Stimulated activated CD8-positive, alpha-beta memory T cell treated with anti-CD3 and anti-CD28 coated beads, Interleukin-15, amount 100 ng/mL, for 1 hour (primary cell): ENCODE data around the gene PPEF2.

Experiments
- DNase-seq: peaks from one replicate; pipeline ENCODE4 v3.0.0-alpha.2; 2020; ENCODE audit warnings: low read depth

The PPEF2 gene

DNA sequence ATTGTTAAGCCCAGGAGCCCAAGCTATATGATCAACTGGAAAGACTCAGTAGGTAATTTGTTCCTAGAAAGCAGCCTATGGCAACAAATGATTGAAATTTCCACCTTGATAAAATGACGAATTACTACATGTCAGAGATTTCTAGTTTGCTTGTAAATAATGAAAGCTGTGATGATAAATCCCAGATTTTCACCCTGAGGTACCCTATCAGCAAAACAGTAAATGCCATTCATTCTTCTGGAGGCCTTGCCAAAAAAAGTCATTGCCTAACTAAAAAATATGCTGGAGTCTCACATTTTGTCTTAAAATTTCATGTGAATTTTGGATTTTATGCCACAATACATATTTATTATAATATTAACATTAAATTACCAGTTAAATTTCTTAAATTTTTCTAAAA is 71.3 kb downstream of the PPEF2 start:
- no peak for DNase-seq

DNA sequence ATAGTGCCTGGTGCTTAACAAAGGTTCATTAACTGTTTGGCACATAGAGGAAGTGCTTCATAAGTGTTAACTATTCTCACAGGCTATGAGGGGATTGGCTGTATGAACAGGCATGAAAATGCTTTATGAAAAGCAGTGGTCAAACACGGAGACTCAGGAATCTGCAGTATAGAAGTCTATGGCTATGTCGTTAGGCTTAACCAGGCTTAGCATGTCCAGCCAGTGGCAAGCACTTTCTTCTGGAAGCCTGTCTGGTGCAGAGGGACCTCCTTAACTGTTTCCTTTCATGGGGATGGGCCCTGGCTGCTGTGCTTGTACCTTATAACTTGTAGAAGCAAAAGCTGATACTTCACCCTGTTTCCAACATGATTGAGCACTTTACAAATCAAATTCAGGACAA is 78.4 kb downstream of the PPEF2 start:
- DNase-seq: no peak

DNA sequence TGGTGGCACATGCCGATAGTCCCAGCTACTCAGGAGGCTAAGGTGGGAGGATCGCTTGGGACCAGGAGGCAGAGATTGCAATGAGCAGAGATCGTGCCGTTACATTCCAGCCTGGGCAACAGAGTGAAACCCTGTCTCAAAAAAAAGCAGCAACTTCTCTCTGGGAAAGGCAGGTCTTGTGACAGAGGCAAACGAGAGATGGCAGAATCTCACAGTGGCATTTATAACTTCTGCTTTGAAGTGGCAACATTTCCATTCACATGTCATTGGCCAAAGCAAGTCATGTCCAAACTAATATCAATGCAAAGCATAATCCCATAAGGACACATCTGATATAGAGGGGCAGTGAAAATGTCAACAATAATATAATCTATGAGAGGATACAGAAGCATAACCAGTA is 79.8 kb downstream of the PPEF2 start:
- DNase-seq: no peak

DNA sequence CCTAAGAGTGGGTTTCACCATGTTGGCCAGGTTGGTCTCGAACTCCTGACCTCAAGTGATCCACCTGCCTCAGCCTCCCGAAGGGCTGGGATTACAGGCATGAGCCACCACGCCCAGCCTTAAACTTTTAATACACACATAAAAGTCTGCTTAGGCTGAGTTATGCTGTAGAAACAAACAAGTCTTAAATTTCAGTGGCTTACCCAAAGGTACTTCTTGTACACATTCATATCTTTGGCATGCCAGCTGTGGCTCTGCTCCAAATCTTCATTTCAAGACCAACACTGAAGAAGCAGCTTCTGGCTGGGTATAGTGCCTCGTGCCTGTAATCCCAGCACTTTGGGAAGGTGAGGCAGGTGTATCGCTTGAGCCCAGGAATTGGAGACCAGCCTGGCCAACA is 80.3 kb downstream of the PPEF2 start:
- DNase-seq: no peak

DNA sequence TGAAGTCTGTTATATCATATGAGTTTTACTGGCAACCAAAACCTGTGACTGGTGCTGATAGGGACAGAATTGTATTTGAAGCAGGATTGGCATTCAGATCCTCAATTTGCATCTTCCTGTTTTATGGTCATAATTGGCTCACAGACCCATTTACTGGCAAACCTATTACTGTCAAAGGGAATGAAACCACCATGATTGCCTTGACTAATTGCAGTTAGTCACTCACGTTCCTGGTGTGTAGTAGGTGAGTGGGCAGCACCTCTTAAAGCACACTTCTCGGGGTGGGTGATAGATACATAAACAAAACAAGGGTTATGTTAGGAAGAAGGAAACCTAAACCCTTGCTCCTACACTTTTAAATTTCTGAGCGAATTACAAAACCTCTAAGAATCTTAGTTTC is 81.0 kb downstream of the PPEF2 start:
- no peak for DNase-seq

DNA sequence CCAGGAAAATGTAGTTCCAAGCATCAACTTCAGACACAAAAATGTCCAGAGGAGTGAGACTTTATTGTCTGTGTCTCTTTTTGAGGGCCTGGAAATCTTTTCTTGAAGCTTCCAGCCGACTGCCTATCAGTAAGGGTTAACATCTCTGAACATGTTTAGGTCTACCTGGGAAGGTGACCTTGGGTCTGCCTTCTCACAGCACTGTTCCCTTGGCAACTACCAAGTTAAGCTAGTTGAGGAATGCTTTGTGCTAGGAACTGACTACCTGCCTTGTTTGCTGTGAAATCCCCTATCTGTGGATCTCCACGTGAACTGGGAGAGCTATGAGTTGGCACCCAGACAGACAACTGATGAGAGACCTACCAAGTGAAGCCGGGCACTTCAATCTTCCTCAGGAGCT is 81.6 kb downstream of the PPEF2 start:
- DNase-seq: no peak

DNA sequence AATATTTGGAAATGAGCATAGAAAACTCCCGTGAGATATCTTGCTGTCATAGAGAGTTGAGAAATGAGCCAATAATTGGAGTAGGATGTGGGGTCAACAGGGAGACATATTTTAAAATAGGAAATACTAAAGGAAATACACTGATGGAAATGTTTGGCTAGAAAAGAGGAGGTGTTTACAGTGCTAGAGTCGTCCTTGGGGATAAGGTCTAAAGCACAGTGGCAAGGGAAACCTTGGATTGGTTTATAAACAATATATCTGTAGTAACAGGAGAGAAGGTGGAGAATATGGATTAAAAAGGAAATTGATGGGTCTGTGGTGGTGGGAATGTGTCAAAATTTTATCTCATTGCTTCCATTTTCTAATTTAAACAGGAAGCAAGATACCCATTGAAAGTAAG is 82.1 kb downstream of the PPEF2 start:
- no peak for DNase-seq

DNA sequence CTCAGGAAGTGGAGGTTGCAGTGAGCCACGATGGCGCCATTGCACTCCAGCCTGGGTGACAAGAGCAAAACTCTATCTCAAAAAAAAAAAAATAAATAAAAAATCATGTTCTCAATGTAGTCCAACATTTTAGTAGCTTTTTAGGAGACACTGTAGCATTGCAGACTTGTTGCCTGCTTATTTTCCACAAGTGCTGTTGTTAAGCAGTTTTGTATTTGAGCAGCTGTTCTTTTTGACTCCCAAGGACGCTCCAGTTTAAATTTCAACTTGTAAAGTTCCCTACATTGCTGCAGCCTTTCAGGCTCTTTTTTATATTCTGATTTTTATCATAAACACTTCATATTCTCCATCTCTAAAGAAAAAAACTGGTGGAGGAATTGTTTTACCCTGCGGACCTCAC is 83.1 kb downstream of the PPEF2 start:
- DNase-seq: no peak

DNA sequence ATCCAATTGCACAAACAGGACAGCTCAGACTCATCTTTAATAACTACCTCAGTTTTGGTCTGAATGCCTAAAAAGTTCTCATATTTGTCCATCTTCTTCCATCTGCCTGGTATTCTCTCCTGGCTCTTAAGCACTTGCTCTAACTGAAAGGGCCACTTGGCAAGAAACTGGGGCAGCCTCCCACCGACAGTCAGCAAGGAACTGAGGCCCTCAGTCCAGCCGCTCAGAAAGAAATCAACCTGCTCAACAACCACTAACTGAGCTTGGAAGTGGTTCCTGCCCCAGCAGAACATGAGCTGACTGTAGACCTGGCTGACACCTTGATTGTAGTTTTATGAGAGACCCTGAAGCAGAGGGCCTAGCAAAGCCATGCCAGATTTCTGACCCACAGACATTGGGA is 84.4 kb downstream of the PPEF2 start:
- no peak for DNase-seq
